ENCODE measurements around the gene BRD9. TPM values are rescaled to one million over a fixed set of nuclear protein-coding genes. Genes with fewer than 3 reads are reported as not detected.

BRD9 gene
- total and polyA plus RNA-seq, 9 of the 15 experiments (the other 6 are each of a cell fraction or from before 2014, with no cell fraction given), result 2.4 to 68.7 (median 44.9) TPM

DNA sequence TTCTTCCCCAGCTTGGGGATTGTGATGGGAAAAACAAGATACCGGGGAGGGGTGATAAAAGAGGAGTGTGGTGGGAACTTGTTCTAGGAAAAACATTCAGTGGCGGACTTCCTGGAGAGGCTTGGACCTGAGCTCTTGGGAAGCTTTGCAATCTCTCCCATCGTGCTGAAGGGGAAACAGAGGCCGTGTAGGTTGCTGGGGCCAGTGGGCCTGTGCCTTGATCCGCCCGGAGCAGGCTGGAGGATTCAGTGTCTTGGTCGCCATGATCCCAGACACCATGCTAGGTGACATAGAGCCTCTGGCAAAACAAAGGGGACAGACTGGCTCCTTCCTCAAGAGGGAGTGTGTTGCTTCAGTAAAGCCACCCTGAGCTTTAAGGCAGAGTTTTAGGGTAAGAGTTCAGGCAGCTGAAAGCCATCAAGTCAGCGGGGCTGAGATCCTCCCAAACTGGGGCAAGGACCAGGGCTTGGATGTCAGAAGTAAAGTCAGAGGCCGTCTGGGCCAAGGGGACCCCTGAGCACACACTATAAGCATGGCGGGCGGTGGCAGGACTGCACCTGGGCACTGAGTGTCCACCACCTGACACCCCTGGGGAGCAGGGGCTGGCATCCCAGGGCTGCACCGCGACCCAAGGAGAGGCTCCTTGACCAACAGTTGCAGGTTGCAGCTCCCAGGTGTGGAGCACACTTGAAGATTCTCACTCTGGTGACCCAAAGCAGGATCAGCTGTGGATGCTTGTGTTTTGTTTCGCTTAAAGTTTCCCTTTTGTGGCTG is 44.7 kb upstream of the BRD9 start:
- no peak overlapping the region for H3K4me2 ChIP-seq (ENCODE audit: insufficient read depth, low read length)
- BruUV-seq (replicated peaks), result no TSS peak
- FAIRE-seq (no peak), ATAC-seq (peak; percentile 33; the same call in 2 of the 3 replicates), DNase-seq (ENCODE audit: extremely low read depth in 1 of 4, low spot score in 3 of 4) (no peak)
- peaks cover 14 to 37% of the 10 kb centered on the region in 2 experiments for H3K27me3 ChIP-seq (ENCODE audit: control insufficient read depth in 2 of 2, insufficient read depth in 2 of 2, low read length in 2 of 2)
- H2AFZ ChIP-seq (ENCODE audit: low read depth, low read length), result no peak overlapping the region
- CTCF ChIA-PET (ENCODE audit: low intra/inter-chr PET ratio), result no interaction called here
- intact Hi-C loops (cut with micrococcal nuclease), result no loop called here
- no peak for TF ChIP-seq E2F1 (CRISPR knock-in tag; IDR thresholded peaks at IDR 0.05)
- TF ChIP-seq RAD21 (CRISPR knock-in tag; conservative IDR thresholded peaks at IDR 0.05 in 1 of 2, IDR thresholded peaks at IDR 0.05 in 1 of 2), result peak in 1 of 2 experiments; percentile 25; a peak in 2 of 4 replicates
- TF ChIP-seq KAT2B (IDR thresholded peaks at IDR 0.05; ENCODE audit: low read depth, low read length), result no peak
- no peak for TF ChIP-seq NKRF (IDR thresholded peaks at IDR 0.05; ENCODE audit: borderline replicate concordance)
- no peak for TF ChIP-seq SLC30A9 (CRISPR knock-in tag; IDR thresholded peaks at IDR 0.05)
- in situ Hi-C loops (cut with MboI), result loop anchor here (25.0 kb wide), 1 partner anchor 700 kb away; no protein-coding TSS in a partner anchor
- no peak overlapping the region; a peak in 1 of 4 replicates for H3K9ac ChIP-seq (ENCODE audit: insufficient read depth in 1 of 2, low read depth in 2 of 2, low read length in 2 of 2)
- H3K27ac ChIP-seq (ENCODE audit: extremely low read depth, low read depth, low read length), result no peak overlapping the region
- H3K9me3 ChIP-seq (replicated peaks; ENCODE audit: control insufficient read depth, insufficient read depth, low read depth, low read length), result no peaks in the 10 kb centered on the region
- H3K4me3 ChIP-seq, result no peak overlapping the region
- H3K36me3 ChIP-seq (ENCODE audit: control insufficient read depth, insufficient read depth, low read length), result no peaks in the 10 kb centered on the region
- no peaks in the 10 kb centered on the region for H3K79me2 ChIP-seq (ENCODE audit: control insufficient read depth, insufficient read depth, low read length)
- H4K20me1 ChIP-seq (replicated peaks; ENCODE audit: control insufficient read depth, insufficient read depth, low read length), result no peaks in the 10 kb centered on the region; the same call in 1 of the 2 replicates
- H3K4me1 ChIP-seq (replicated peaks in 1 of 2; ENCODE audit: control insufficient read depth in 2 of 2, insufficient read depth in 2 of 2, low read length in 2 of 2), result no peaks in the 10 kb centered on the region
- POLR2A ChIA-PET, result interaction anchor here (0.7 kb wide), 1 partner anchor 241 kb away, joined by 3 read pairs; no protein-coding TSS in a partner anchor
- H3K9me1 ChIP-seq (ENCODE audit: control insufficient read depth, insufficient read depth, low read length), result no peaks in the 10 kb centered on the region
- 4% methylated on average over 14 of the region's 14 CpGs for WGBS (ENCODE audit: insufficient coverage, low coverage, missing lambda C conversion rate)

All from K562 (cell line).